Heart left ventricle (tissue), 16 donors: ENCODE data around the gene ATP6V1G1. TPM values are rescaled to one million over a fixed set of nuclear protein-coding genes. Genes with fewer than 3 reads are reported as not detected.

Source experiments
- ATAC-seq, 4 donors: fragments of 200-7000 bp; cut with Tn5 transposase; one replicate each; pipeline ENCODE4 v1.9.1; 2020 to 2022; ENCODE audit warnings: moderate library complexity in 4 of 4, mild to moderate bottlenecking in 3 of 4, moderate number of reproducible peaks in 1 of 4
- DNase-seq, 5 donors: peaks; one replicate each; pipeline ENCODE4 v3.0.0-alpha.2; 2020
- H3K27ac ChIP-seq, 12 donors: fragments of 200-600 bp; sonication (generic) in 4 of 12; one replicate each; pipeline versions ENCODE4 v1.5.0 to v1.8.0; 2016 to 2022; ENCODE audit warnings: mild to moderate bottlenecking in 2 of 12
- H3K27me3 ChIP-seq, 9 donors: fragments of 200-600 bp; sonication (generic) in 2 of 9; one replicate each; pipeline versions ENCODE4 v1.5.1 to v1.8.0; 2016 to 2022; ENCODE audit warnings: mild to moderate bottlenecking in 3 of 9
- H3K36me3 ChIP-seq, 9 donors: fragments of 200-600 bp; sonication (generic) in 2 of 9; one replicate each; pipeline versions ENCODE4 v1.5.0 to v1.8.0; 2018 to 2022; ENCODE audit warnings: mild to moderate bottlenecking in 2 of 9
- H3K4me1 ChIP-seq, 12 donors: fragments of 200-600 bp; sonication (generic) in 4 of 12; one replicate each; pipeline versions ENCODE4 v1.5.0 to v1.8.0; 2016 to 2022; ENCODE audit warnings: mild to moderate bottlenecking in 3 of 12
- H3K4me3 ChIP-seq, 12 donors: fragments of 200-600 bp; sonication (generic) in 4 of 12; one replicate each; pipeline versions ENCODE4 v1.5.0 to v1.8.0; 2017 to 2022; ENCODE audit warnings: mild to moderate bottlenecking in 9 of 12, moderate library complexity in 4 of 12
- H3K9me3 ChIP-seq, 12 donors: fragments of 200-600 bp; sonication (generic) in 4 of 12; one replicate each; pipeline versions ENCODE4 v1.5.0 to v1.8.0; 2016 to 2022; ENCODE audit warnings: mild to moderate bottlenecking in 1 of 12
- POLR2A ChIP-seq, 2 donors: fragments of 450-650 bp; IDR thresholded peaks; one replicate each; pipeline ENCODE4 v1.6.1; 2017; ENCODE audit warnings: antibody characterized with exemption in 2 of 2, mild to moderate bottlenecking in 2 of 2, moderate library complexity in 2 of 2
- WGBS, 4 donors: extraction: QIAGEN DNeasy Blood & Tissue Kit in 2 of 4; methylation state at CpG; one replicate each; pipeline versions ENCODE4 v1.1.5 to v1.1.7; 2013 to 2018; 5-methylcytosine and 5-hydroxymethylcytosine counted together
- intact Hi-C, 10 donors: fragments of 100-400 bp; cut with DNase I; formaldehyde crosslinking; loops; one replicate each; pipeline versions ENCODE4 v1.11.1 to v1.14.2; 2022
- polyA plus RNA-seq, 2 donors: library from polyadenylated mRNA; stranded (reverse); fragments of 200-250 nt; gene quantifications; one replicate each; pipeline ENCODE4 v1.2.3, GENCODE V29; 2013
- total RNA-seq, 9 donors: library from RNA; depleted of rRNA in 2 of 9; stranded (reverse); fragments of >200 nt in 2 of 9; fragmentation: NEBNext Ultra II Directional in 3 of 9; extraction: Animal tissue kit (Norgen Biotek cat#: 25700) in 3 of 9; gene quantifications; one replicate each; pipeline versions ENCODE4 v1.1.0 to v1.2.4, GENCODE V29; 2016 to 2023
- TF ChIP-seq, protein P1 (sequence below), 12 donors: fragments of 200-600 bp; sonication (generic) in 4 of 12; IDR thresholded peaks; one replicate each; pipeline versions ENCODE4 v1.5.0 to v1.8.0; 2018 to 2022; ENCODE audit warnings: antibody characterized with exemption in 12 of 12, mild to moderate bottlenecking in 5 of 12
- donor health status: ischemic (EF 13 %, LVEDD 7.1; RV severe dilation, severe dysfunction).
- donor health status: healthy with polysubstance abuse.
- donor health status: DM: no; HTN: yes; CAD: no.
- donor health status: DM: no; HTN: no; CAD: no.
- donor health status: ischemic (EF 25% LVEDD 6.9; RV normal size, moderate dysfunction).
- donor health status: ischemic (EF 25% LVEDD 5.7; RV mildly dilated, moderate dysfunction).
- donor health status: healthy.
- donor health status: DM: yes; HTN: yes; CAD: no.
- donor health status: ischemic (EF 35%, LVEDD 5.7; RV mildly dilated, moderate dysfunction).
- donor health status: nonischemic (EF 11% LVEDD 7.7; RV severe dilation, severe dysfunction).
- donor health status: DM: yes; HTN: yes; CAD: no.
- donor health status: PGD.
- donor health status: ischemic (EF 29% LVEDD 5.4; RV normal size, mild dysfunction).
- donor health status: nonischemic (EF 23%, LVEDD 6.1; RV moderate dilation, normal function).

ATP6V1G1 gene
- total and polyA plus RNA-seq, 11 donors, result 58.1 to 136 (median 70.7) TPM

DNA sequence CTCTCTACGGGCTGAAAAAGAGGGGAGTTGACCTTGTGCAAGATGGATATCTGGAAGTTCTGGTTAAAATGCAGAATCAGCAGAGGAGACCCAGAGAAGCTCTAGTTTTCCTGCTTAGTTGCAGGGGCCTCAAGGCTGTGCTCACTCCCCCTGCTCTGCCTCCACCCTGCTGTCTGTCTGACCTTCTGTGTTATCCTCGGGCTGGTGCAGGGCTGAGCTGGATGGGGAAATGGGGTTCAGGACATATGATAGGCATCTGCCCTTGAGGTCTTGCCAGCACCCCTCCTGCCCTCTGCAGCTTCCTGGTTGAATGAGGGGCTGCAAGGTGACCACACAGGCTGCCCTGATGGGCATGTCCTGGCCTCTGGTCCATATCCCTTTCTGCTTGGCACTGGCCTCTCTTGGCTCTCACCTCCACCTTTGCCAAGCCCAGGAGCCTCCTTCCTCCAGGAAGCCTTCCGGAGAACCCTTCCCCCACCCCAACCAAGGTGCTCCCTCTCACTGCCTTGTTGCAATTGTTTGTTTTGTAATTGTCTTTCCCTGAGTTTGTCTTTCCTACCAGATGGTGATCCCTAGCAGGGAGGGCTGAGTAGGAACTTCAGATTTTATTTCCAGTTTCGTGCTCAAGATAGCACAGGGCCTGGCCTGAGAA, 24.8 kb downstream of the ATP6V1G1 start:
- ATAC-seq, result peak in 2 of 4 donors; percentile 8 to 13

DNA sequence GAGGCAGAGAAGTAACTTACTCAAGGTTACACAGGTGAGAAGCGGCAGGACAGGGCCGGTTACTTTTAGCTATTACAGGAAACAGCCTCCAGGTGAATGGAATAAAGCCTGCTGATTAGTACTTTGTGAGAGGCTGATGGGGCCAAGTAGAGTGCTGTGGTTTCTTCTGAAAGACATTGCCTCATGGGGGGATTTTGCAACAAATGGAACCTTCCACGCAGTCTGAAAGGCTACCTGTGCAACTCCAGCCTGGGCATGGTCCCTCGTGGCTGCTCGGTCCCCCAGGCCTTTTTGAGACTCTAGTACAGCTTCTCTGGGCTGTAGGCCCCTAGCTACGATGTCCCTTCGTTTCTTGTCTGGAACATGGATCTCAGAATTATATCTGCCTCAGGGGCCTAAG, 25.5 kb downstream of the ATP6V1G1 start:
- TF ChIP-seq, protein P1, sequence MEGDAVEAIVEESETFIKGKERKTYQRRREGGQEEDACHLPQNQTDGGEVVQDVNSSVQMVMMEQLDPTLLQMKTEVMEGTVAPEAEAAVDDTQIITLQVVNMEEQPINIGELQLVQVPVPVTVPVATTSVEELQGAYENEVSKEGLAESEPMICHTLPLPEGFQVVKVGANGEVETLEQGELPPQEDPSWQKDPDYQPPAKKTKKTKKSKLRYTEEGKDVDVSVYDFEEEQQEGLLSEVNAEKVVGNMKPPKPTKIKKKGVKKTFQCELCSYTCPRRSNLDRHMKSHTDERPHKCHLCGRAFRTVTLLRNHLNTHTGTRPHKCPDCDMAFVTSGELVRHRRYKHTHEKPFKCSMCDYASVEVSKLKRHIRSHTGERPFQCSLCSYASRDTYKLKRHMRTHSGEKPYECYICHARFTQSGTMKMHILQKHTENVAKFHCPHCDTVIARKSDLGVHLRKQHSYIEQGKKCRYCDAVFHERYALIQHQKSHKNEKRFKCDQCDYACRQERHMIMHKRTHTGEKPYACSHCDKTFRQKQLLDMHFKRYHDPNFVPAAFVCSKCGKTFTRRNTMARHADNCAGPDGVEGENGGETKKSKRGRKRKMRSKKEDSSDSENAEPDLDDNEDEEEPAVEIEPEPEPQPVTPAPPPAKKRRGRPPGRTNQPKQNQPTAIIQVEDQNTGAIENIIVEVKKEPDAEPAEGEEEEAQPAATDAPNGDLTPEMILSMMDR (IDR thresholded peaks at IDR 0.05), result no peak
- TF ChIP-seq POLR2A (IDR thresholded peaks at IDR 0.05), result no peak
- intact Hi-C loops, result no loop called here
- Histone ChIP-seq H3K9me3 (no peaks in the 10 kb centered on the region), H3K4me3 (no peak overlapping the region), H3K4me1 (peaks cover 0 to 52% (median 13%) of the 10 kb centered on the region in 12 donors), H3K36me3 (peaks cover 0 to 3% (median 0%) of the 10 kb centered on the region in 9 donors), H3K27ac (peak overlapping the region in 1 of 12 donors; percentile 93), H3K27me3 (no peaks in the 10 kb centered on the region)
- WGBS, 4 donors, result 94 to 96% (median 95%) methylated on average over 7 of the region's 7 CpGs
- DNase-seq (no peak), ATAC-seq (no peak)

More for the DNA sequence above, 24.8 kb downstream of the ATP6V1G1 start:
- Histone ChIP-seq H3K4me1 (peaks cover 0 to 45% (median 13%) of the 10 kb centered on the region in 12 donors), H3K4me3 (peak overlapping the region in 10 of 12 donors; percentile 64 to 95 (median 78)), H3K9me3 (no peaks in the 10 kb centered on the region), H3K27me3 (no peaks in the 10 kb centered on the region), H3K36me3 (no peaks in the 10 kb centered on the region), H3K27ac (peak overlapping the region in 7 of 12 donors; percentile 56 to 94 (median 80))
- no peak for DNase-seq
- TF ChIP-seq, protein P1 (IDR thresholded peaks at IDR 0.05), result no peak
- TF ChIP-seq POLR2A (IDR thresholded peaks at IDR 0.05), result no peak
- 63 to 67% (median 64%) methylated on average over 4 of the region's 4 CpGs for whole genome bisulfite sequencing, 4 donors
- intact Hi-C loops, result no loop called here

DNA sequence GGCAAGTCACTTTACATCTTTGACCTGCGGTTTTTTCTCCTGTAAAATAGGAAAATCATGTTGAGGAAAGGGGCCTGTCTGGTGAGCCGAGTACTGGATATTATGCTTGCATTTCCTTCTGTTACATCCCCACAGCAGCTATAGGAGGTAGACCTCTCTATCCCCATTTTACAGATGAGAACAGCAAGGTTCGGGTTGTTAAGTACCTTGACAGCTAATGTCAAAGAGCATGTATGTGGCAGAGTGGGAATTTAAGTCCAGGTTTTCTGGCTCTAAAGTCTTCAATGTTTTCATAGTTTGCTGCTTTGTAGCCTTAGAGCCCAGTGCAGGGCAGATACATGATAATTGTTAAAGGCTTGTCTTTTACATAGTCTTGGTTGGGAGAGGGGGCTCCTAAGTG, 26.4 kb downstream of the ATP6V1G1 start:
- whole genome bisulfite sequencing, 4 donors, result 62 to 65% (median 64%) methylated on average over 3 of the region's 3 CpGs
- intact Hi-C loops, result no loop called here
- H3K27me3 ChIP-seq, result no peaks in the 10 kb centered on the region
- ATAC-seq, result no peak
- no peak overlapping the region for H3K27ac ChIP-seq
- DNase-seq, result no peak
- H3K4me1 ChIP-seq, result peaks cover 0 to 60% (median 13%) of the 10 kb centered on the region in 12 donors
- no peak for TF ChIP-seq POLR2A (IDR thresholded peaks at IDR 0.05)
- no peak overlapping the region for H3K4me3 ChIP-seq
- no peaks in the 10 kb centered on the region for H3K9me3 ChIP-seq
- H3K36me3 ChIP-seq, result peaks cover 0 to 5% (median 0%) of the 10 kb centered on the region in 9 donors

DNA sequence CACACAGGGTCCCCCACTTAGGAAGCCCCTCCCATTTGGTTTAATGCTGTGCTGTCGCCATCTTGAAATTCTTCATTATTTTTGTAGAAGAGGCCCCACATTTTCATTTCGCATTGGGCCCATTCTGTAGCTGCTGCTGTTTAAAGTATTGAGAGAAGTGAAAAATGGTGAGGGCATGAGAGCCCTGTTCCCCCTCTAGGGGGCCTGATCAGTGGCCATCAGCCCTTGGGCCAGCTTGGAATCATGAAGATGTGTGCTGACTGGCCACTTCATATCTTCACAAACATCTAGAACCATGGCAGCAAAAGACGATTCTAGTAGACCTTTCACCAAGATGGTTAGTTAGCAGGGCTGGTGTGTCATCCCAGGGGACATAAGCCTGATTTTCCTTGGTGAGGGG, 26.8 kb downstream of the ATP6V1G1 start:
- DNase-seq, result no peak
- Histone ChIP-seq H3K27me3 (no peaks in the 10 kb centered on the region), H3K4me3 (no peak overlapping the region), H3K9me3 (no peaks in the 10 kb centered on the region), H3K27ac (no peak overlapping the region), H3K36me3 (peaks cover 0 to 5% (median 0%) of the 10 kb centered on the region in 9 donors), H3K4me1 (peaks cover 0 to 61% (median 13%) of the 10 kb centered on the region in 12 donors)
- TF ChIP-seq, protein P1 (IDR thresholded peaks at IDR 0.05), result no peak
- no peak for TF ChIP-seq POLR2A (IDR thresholded peaks at IDR 0.05)
- intact Hi-C loops, result no loop called here
- 85 to 91% (median 90%) methylated on average over 3 of the region's 3 CpGs for WGBS, 4 donors
- no peak for ATAC-seq
